T-helper 2 cell treated with Interferon-gamma antibody and Interleukin-4, amounts not matched to agents 100 ng/mL and 5 ng/mL, for 36 hours (primary cell): ENCODE results near the gene CTAG1B. TPM values are rescaled to one million over a fixed set of nuclear protein-coding genes. Genes with fewer than 3 reads are reported as not detected.
"Not testable (repeated sequence)": the region's sequence is repeated elsewhere in the genome, so short reads cannot be mapped to it uniquely, and the experiment has no call there.

Source experiments
- intact Hi-C: fragments of 100-400 bp; cut with micrococcal nuclease; formaldehyde crosslinking; loops from one replicate; pipeline ENCODE4 v1.15.1; 2023
- total RNA-seq: library from RNA; stranded (reverse); gene quantifications from 2 replicates; pipeline ENCODE4 v1.2.3, GENCODE V29; 2022

CTAG1B gene
- total RNA-seq, 1 donor from 2014 or later = not detected

GRCh38 chrX:154584585-154585183 lies 34.4 kb downstream of the CTAG1B start, which contains the start of gene CTAG1A:
TSS of gene CTAG1A (plus strand) at chrX:154585133. CDS start at chrX:154585207, 74 bp downstream.
- intact Hi-C loops = not testable (repeated sequence)

GRCh38 chrX:154582994-154583393 lies 36.1 kb downstream of the CTAG1B start:
- intact Hi-C loops = not testable (repeated sequence)

- intact Hi-C loops = not testable (repeated sequence)
Measured at GRCh38 chrX:154575076-154575475, 44.0 kb downstream of the CTAG1B start.

- intact Hi-C loops = not testable (repeated sequence)
Measured at GRCh38 chrX:154573061-154573460, 46.0 kb downstream of the CTAG1B start.

- intact Hi-C loops = not testable (repeated sequence)
Measured at GRCh38 chrX:154570361-154570760, 48.7 kb downstream of the CTAG1B start.

Other genes with a start within 250 kb of the CTAG1B start
- 1,245 and 1,271 TPM in 2 replicates for gene FLNA, start 244.6 kb downstream of the CTAG1B start, total RNA-seq
- gene EMD, start 240.0 kb downstream of the CTAG1B start, total RNA-seq = 56.4 and 61.3 TPM in 2 replicates
- 3,046 and 3,070 TPM in 2 replicates for gene RPL10, start 220.9 kb downstream of the CTAG1B start, total RNA-seq
- 21.2 and 24.8 TPM in 2 replicates for gene DNASE1L1, start 210.0 kb downstream of the CTAG1B start, total RNA-seq
- 95.9 and 97.3 TPM in 2 replicates for gene TAFAZZIN, start 207.7 kb downstream of the CTAG1B start, total RNA-seq
- 43.2 and 46.1 TPM in 2 replicates for gene ATP6AP1, start 190.6 kb downstream of the CTAG1B start, total RNA-seq
- 99.0 and 102 TPM in 2 replicates for gene GDI1, start 182.1 kb downstream of the CTAG1B start, total RNA-seq
- gene FAM50A, start 175.1 kb downstream of the CTAG1B start, total RNA-seq = 65.3 and 74.3 TPM in 2 replicates
- gene PLXNA3, start 161.0 kb downstream of the CTAG1B start, total RNA-seq = 29.0 and 29.8 TPM in 2 replicates
- 50.6 and 52.5 TPM in 2 replicates for gene LAGE3, start 140.0 kb downstream of the CTAG1B start, total RNA-seq
- gene UBL4A, start 132.7 kb downstream of the CTAG1B start, total RNA-seq = 43.7 and 47.7 TPM in 2 replicates
- gene SLC10A3, start 128.7 kb downstream of the CTAG1B start, total RNA-seq = 22.1 and 22.3 TPM in 2 replicates
- 30.5 and 32.4 TPM in 2 replicates for gene FAM3A, start 103.0 kb downstream of the CTAG1B start, total RNA-seq
- gene G6PD, start 72.4 kb downstream of the CTAG1B start, total RNA-seq = 67.9 and 68.2 TPM in 2 replicates
- gene IKBKG, start 71.7 kb downstream of the CTAG1B start, total RNA-seq = 41.9 and 45.1 TPM in 2 replicates
- gene CTAG1A, start 34.1 kb downstream of the CTAG1B start, total RNA-seq = not detected in 2 replicates
- gene CTAG2, start 34.3 kb upstream of the CTAG1B start, total RNA-seq = not detected in 2 replicates
- gene GAB3, start 131.8 kb upstream of the CTAG1B start, total RNA-seq = 8.6 and 9.4 TPM in 2 replicates
- 101 and 102 TPM in 2 replicates for gene DKC1, start 143.6 kb upstream of the CTAG1B start, total RNA-seq
- 54.4 and 55.4 TPM in 2 replicates for gene MPP1, start 186.2 kb upstream of the CTAG1B start, total RNA-seq
- not detected in 2 replicates for gene SMIM9, start 215.4 kb upstream of the CTAG1B start, total RNA-seq